Fibroblast of skin of abdomen (primary cell): ENCODE measurements around the gene SORCS2.
A peak's percentile ranks its signal among the peaks of the same experiment; 100 is the strongest.

Source experiments
- DNase-seq: peaks from one replicate; pipeline ENCODE4 v3.0.0-alpha.2; 2013

SORCS2 gene

DNA sequence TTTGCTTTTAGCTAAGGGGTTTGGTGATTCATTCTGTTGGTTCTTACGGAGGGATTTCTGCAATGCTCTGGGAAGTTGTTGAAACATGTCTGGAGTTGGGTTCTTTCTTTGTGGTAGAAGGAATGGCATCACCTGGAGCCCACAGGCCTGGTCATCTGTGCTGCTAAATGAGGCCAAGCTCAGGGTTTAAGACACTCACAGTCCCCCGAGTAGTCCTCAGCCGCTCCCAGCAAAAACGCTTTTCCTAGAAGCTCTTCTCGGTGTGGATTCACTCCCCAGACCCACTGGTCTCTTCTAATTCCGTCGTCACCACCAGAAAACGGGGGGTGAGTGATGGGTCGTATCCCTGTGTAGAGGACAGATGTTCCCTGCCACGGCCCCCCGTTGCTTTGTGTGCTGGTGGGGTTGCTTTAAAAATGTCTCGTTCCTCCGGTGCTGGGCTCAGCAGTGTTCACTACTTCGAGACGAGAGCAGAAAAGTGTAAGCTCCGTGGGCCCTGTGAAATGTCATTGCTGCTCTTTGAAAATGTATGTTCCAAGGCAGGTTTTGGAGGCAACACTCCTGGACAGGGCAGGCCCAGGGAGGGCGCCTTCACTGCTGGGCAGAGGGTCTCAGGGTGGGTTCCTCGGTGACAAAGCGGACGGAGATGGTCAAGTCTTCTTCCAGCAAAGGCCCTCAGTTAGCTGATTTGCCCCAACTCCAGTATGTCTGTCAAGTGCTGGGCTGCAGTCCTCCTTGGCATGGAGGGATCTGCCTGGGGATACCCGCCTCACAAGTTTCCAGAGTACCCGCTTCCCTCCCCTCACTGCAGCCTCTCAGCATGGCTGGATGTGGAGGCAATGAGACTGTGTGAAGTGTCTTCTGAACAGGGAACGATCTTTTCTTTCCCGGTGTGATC is 205.1 kb downstream of the SORCS2 start:
- peak; percentile 34 for DNase-seq

- peak; percentile 79 for DNase-seq
These were observed 205.7 kb downstream of the SORCS2 start for GRCh38 chr4:7398104-7398423.

DNA sequence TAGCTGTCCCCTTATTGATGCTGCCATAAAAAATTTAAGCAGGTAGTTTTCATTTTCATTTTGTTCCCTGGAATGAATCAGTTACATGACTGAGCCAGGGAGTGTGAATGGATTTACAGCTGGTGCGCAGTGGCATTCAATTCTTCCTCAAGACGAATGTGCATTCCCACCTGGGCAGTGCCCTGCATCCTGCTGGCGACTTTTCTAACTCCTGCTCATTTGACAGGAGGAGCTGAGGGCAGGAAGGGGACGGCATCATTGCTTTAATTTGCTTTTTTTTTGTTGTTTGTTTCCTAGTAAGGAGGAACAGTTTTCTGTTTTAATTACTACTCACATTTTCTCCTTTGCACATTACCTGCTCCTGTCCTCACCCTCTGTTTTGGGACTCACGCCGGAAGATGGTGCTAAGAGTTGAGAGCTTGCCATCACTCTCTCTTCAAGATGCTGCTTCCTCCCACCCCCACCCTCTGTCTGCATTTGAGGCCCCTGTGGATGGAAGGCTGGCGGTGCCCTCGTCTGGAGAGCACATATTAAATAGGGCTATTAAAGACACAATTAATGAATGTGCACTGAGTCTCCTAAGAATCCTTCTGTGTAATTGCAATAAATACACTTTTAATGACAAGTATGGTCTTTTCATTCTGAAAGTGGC is 206.6 kb downstream of the SORCS2 start:
- DNase-seq = no peak

GRCh38 chr4:7399440-7400234 is 207.3 kb downstream of the SORCS2 start:
- no peak for DNase-seq

GRCh38 chr4:7400671-7401298 is 208.4 kb downstream of the SORCS2 start:
- DNase-seq = no peak

GRCh38 chr4:7402526-7402925 is 210.2 kb downstream of the SORCS2 start:
- no peak for DNase-seq

DNA sequence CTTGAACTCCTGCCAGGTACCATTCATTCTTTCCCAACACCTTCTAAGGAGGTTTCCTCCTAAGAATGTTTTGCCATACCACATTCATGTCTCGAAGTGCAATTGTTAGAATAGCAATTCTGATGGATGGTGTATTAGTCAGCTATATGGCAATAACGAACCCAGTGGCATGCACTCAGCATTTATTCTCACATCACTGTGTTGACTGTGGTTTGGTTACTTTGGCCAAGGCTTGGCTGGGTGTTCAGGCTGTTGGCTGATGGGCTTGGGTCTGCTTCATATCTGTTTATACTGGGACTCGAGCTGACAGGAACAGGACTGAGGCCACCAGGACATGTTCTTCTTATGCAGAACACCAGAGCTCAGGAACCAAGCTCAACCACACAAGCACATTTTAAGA is 210.7 kb downstream of the SORCS2 start:
- peak; percentile 20 for DNase-seq

DNA sequence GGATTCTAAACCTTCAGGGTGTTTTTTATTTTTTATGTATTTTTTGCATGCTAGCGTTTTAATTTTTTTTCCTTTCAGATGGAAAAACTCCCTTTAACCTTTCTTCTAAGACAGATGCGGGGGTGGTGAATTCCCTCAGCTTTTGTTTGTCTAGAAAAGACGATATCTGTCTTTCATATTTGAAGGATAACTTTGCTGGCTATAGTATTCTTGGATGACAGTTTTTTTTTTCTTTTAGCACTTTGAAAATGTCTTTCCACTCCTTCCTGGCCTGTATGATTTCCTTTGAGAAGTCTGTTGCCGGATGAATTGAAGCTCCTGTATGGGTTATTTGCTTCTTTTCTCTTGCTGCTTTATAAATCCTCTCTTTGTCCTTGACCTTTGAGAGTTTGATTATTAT is 215.8 kb downstream of the SORCS2 start:
- DNase-seq = no peak

DNA sequence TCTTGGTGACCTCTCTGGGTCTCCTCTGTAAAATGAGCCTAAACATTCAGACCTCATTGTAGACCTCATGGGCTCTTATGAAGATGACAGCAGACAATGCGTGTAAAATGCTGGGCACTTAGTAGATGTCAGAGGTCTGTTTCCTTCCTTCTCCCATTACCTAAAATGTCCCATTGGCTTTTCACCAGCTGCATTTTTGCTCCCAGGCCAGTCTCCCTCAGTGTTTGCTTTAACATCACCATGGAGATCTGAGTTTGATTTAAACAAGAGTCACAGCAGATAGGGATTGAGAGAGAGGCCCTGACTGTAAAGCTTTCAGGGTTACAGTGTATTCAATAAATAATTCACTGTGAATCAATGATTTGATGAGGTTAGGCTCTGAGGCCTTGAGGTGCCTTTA is 218.1 kb downstream of the SORCS2 start:
- DNase-seq = no peak

DNA sequence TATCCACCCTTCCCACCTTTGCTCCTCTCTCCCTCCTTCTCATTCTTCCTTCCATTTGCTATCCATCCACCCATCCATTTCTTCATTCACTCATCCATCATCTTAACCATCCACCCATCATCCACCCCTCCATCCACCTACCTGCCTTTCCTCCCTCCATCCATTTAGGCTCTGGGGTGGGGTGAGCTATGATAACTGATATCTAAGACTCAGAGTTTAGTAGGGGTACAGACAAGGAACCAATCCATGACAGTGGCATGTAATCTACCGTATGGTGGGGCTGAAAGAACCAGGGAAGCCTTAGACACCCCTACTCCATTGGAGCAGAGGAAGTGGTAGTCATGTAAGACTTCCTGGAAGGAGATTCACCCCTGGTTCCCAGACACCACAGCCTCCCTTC is 219.2 kb downstream of the SORCS2 start:
- DNase-seq = no peak

- DNase-seq = no peak
These were observed 219.7 kb downstream of the SORCS2 start for GRCh38 chr4:7411896-7412553.

DNA sequence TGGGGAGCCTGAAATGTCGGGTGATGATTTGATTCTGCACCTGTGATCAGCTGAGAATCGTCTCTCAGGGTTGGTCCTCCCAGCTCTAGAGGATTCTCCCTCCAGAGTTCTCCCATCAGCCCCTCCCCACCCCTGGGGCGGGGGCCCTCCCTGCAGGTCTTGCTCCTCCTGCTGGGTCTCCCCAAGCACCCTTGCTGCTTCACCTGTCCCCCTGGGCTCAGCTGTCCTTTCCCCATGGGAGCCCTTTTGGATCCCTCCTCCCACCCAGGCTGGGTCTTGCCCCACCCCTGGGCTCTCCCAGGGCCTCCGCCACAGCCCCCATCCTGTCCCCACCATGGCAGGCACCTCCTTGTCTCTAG is 220.2 kb downstream of the SORCS2 start:
- no peak for DNase-seq

- no peak for DNase-seq
These were observed 221.7 kb downstream of the SORCS2 start for GRCh38 chr4:7414046-7414445.

DNA sequence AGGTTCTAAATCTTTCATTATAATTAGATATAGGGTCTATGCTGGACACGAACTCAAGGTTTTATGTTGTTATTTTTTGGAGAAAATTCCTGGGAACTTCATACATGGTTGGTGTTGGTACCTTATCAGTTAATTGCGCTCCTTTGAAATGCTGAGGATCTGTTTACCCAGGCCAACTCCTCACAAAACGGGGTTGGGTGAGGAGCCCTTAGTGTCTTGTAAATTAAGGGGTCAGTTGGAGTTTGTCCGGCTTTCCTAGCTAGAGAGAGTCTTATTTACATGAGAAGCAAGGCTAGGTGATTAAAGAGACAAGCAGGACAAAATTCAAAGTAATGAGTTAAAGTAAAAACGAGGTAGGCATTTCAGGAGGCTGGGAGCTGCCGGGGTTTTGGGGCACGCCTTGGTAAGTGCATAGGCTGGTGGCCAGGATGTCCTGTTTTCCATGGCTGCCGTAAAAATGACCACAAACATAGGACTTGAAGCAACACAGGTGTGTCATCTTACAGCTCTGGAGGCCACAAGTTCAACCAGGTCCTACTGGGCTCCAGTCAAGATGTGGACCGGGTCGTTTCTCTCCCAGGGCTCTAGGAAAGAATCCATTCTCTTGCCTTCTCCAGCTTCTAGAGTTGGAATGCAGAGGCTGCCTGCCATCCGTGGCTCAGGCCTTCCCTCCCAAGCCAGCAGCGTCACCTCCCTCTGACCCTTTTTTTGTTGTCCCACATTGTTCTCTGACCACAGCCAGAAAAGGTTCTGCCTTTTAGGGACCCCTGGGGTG is 222.6 kb downstream of the SORCS2 start:
- DNase-seq = no peak

DNA sequence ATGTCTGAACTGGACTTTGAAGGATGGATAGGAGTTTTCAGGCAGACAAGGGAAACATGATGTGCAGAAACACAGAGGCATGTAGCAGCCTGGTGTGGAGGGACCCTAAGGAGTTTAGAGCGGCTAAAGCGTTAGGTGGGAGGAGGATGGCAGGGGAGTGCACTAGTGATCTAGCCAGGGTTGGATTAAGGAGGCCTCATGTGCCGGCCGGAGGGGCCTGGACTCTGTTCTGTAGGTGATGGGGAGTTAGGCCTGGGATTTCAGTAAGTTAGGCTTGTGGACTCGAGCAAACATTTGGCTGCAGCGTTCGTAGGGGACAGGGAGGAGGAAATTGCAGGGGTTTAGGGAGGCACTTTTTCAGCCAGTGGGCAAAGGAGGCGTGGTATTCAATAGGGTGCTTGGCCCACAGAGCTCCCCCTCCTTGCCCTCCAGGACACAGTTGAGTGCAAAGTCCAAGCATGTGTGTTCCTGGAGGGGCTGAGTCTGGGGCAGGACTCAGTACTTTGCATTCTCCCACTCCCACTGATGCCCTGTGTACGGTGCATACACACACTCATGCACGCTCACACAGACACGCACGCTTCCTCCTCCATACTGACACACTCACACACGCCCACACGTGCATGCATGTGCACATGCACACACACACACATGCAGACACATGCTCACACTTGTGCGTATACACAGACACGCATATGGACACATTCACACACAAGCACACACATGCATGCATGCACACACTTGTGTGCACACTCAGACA is 223.8 kb downstream of the SORCS2 start:
- DNase-seq = no peak

DNA sequence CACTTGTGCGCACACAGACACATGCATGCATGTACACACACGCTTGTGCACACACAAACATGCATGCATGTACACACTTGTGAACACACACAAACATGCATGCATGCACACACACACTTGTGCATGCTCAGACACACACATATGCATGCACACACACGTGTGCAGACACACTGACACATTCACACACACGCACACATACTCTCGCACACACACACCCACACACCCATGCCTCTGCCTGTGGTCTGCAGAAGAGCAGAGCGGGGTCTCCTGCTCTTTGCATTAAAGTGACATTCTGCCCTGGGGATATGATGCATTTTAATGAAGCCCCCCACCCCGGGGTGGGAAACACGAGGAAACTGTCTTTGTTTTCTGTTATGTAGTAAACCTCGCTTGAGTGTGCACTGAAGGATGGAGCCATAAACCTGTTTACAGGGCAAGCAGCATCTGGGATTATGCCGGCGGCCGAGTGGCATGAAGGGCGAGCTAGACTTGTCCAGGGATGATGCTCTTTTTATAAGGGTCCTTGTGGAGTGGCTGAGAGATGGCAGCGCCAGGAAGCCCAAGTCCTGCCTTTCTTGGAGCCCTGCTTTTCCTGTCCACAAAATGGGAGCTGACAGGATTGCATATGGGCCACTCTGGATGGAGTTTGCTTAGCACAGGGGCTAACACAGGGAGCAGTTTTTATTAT is 224.6 kb downstream of the SORCS2 start:
- DNase-seq = no peak

DNA sequence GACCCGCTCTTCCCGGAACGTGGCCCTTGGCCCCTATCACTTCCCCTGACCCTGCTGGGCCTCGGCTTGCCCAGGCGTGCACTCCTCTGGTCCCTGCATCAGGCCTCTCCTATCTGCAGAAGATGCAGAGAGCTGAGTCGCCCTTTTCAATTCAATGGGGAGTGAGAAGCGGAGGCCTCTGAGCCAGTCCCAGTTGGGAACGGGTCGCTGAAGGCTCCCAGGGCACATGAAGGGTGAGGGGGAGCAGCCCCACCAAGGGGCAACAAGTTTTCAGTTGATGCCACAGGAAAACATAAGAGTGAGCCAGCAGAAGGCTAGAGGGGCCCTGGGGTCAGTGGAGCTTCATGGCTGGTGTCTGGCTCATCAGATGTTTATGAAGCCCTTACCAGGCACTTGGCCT is 225.3 kb downstream of the SORCS2 start:
- no peak for DNase-seq

DNA sequence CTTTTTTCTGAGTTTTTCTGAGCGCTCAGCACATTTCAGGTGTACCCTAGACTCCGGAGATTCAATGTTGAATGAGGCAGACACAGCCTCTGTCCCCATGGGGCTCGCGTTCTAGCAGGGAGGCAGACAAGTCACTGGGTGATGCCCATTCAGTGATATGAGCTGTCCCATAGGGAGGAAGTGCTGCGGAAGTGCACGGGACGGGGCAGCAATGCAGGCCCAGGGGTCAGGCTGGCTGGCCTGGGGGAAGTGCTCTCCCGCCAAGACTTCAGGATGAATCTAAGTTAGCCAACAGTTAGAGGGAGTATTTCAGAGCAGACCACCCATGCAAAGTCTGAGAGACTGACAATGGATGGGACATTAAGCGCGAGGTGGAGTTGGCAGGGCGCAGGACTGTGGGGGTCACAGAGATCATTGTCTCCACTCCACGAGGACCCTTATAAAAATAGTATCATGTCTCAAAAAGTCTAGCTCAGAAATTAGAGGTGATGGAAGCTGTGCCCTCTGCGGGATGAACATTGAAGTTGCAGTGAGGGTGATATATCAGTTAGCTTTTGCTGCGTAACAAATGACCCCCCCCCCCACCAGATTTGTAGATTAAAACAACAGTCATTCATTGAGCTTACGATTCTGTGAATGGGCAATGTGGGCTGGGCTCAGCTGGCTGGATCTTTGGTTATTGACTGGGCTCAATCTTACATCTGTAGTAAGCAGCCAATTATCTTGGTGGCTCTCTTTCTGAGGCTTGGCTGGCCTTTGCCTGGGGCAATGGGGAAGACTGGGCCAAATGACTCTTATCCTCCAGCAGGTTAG is 226.0 kb downstream of the SORCS2 start:
- DNase-seq = no peak

- DNase-seq = no peak
These were observed 227.8 kb downstream of the SORCS2 start for GRCh38 chr4:7419961-7420660.
